Glutamatergic neuron (in vitro differentiated cells): ENCODE data around the gene VAV2. TPM values are rescaled to one million over a fixed set of nuclear protein-coding genes. Genes with fewer than 3 reads are reported as not detected.

Source experiments
- DNase-seq: peaks from one replicate; pipeline ENCODE4 v3.0.0; 2022
- H3K27ac Mint-ChIP-seq: one replicate; pipeline ENCODE4 v1.8.0; 2020; ENCODE audit warnings: mild to moderate bottlenecking, mixed read lengths, inconsistent platforms; ENCODE audit not compliant: unreplicated experiment
- H3K27me3 Mint-ChIP-seq: one replicate; pipeline ENCODE4 v1.8.0; 2020; ENCODE audit warnings: mild to moderate bottlenecking, moderate library complexity, mixed read lengths, inconsistent platforms; ENCODE audit not compliant: unreplicated experiment
- H3K36me3 Mint-ChIP-seq: one replicate; pipeline ENCODE4 v1.8.0; 2020; ENCODE audit warnings: mild to moderate bottlenecking, mixed read lengths, inconsistent platforms; ENCODE audit not compliant: unreplicated experiment
- H3K4me1 Mint-ChIP-seq: one replicate; pipeline ENCODE4 v1.8.0; 2020; ENCODE audit warnings: mild to moderate bottlenecking, low read depth, mixed read lengths, inconsistent platforms; ENCODE audit not compliant: unreplicated experiment
- H3K4me3 Mint-ChIP-seq: one replicate; pipeline ENCODE4 v1.8.0; 2020; ENCODE audit warnings: mild to moderate bottlenecking, mixed read lengths, inconsistent platforms; ENCODE audit not compliant: unreplicated experiment
- H3K9me3 Mint-ChIP-seq: one replicate; pipeline ENCODE4 v1.8.0; 2020; ENCODE audit warnings: mild to moderate bottlenecking, moderate library complexity, mixed read lengths, inconsistent platforms; ENCODE audit not compliant: unreplicated experiment
- total RNA-seq: library from RNA; stranded (reverse); fragmentation: NEBNext Ultra II Directional; extraction: Animal tissue kit (Norgen Biotek cat#: 25700); gene quantifications from one replicate; pipeline ENCODE4 v1.2.1, GENCODE V29; 2021; ENCODE audit not compliant: unreplicated experiment
- TF ChIP-seq, protein P1 (sequence below): fragments of 200-600 bp; sonication (generic); IDR thresholded peaks from one replicate; pipeline ENCODE4 v1.5.0; 2021; ENCODE audit not compliant: partially characterized antibody, unreplicated experiment

VAV2 gene
- total RNA-seq, 1 donor from 2014 or later: 270 TPM

DNA sequence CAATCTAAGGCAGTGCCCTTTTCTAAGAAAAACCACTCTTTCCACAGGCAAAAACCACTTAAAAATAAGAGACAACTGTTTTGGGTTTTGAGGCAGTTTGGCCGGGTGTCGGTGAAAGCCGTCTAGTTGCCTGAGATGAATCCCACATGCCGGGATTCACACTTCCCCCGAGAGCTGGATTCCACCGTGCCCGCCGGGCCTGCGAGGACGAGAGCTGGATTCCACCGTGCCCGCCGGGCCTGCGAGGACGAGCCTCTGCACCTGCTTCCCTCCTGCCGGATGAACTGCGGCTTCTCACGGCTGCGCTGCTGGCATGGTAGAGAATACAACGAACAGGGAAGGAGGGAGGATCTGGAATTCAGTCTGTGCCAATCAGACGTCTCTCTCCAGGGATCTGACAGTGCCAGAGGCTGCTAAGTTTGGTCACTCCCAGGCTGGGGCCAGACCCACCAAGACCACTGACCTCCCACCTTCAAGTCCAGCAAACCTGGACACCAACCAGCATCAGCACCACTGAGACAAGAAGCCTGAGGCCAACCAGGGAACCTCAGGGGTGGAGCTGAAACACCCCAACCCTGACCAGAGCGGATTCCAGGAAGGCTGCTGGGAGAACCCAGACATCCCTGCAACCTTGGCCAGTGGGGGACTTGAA is 23.0 kb downstream of the VAV2 start:
- peak overlapping the region; percentile 64 for H3K27ac Mint-ChIP-seq
- TF ChIP-seq, protein P1, sequence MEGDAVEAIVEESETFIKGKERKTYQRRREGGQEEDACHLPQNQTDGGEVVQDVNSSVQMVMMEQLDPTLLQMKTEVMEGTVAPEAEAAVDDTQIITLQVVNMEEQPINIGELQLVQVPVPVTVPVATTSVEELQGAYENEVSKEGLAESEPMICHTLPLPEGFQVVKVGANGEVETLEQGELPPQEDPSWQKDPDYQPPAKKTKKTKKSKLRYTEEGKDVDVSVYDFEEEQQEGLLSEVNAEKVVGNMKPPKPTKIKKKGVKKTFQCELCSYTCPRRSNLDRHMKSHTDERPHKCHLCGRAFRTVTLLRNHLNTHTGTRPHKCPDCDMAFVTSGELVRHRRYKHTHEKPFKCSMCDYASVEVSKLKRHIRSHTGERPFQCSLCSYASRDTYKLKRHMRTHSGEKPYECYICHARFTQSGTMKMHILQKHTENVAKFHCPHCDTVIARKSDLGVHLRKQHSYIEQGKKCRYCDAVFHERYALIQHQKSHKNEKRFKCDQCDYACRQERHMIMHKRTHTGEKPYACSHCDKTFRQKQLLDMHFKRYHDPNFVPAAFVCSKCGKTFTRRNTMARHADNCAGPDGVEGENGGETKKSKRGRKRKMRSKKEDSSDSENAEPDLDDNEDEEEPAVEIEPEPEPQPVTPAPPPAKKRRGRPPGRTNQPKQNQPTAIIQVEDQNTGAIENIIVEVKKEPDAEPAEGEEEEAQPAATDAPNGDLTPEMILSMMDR: no peak

DNA sequence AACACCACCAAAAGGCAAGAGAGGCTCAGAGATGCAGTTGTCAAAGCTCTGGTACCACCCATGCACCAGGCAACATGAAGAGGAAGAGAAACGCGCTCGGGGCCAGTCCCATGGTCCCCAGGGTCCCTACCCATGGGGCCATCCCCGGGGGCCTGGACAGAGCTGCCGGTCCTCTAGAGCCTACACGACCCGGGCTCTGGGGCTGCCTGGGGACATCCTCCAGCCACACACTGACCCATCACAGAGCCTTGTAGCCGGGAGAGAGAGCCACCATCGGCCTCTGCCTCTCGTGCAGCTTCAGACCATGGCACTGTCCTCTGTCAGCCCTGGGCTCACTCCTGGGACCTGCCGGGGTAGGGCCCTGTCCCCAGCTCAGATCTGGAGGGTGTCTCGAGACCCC is 23.7 kb downstream of the VAV2 start:
- Mint-ChIP-seq H3K27me3 (peaks cover 11% of the 10 kb centered on the region), H3K36me3 (peaks cover 11% of the 10 kb centered on the region), H3K9me3 (peaks cover 27% of the 10 kb centered on the region), H3K27ac (peak overlapping the region; percentile 22), H3K4me3 (no peak overlapping the region), H3K4me1 (peaks cover 35% of the 10 kb centered on the region)
- TF ChIP-seq, protein P1: no peak
- DNase-seq: peak; percentile 28

More for the DNA sequence above, 23.0 kb downstream of the VAV2 start:
- peak overlapping the region; percentile 67 for H3K4me3 Mint-ChIP-seq
- DNase-seq: peak; percentile 19
- peaks cover 28% of the 10 kb centered on the region for H3K9me3 Mint-ChIP-seq
- H3K27me3 Mint-ChIP-seq: peaks cover 14% of the 10 kb centered on the region
- H3K4me1 Mint-ChIP-seq: peaks cover 39% of the 10 kb centered on the region
- peaks cover 11% of the 10 kb centered on the region for H3K36me3 Mint-ChIP-seq

DNA sequence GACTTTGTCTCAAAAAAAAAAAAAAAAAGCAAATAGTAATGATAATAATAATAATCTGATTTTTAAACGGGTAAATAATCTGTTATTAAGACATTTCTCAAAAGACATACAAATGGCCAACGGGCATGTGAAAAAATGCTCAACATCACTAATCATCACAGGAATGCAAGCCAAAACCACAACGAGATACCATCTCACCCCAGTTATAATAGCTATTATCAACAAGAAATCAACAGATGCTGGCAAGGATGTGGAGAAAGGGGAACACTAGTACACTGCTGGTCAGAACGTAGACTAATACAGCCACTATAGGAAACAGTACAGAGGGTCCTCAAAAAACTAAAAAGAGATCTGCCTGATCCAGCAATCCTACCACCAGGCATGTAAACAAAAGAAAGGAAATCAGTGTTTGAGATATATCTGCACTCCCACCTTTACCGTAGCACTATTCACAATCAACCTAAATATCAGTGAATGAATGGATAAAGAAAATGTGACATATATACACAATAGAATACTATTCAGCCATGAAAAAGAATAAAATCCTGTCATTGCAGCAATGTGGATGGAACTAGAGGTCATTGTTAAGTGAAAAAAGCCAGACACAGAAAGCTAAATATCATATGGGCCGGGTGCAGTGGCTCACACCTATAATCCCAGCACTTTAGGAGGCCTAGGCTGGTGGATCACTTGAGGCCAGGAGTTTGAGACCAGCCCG is 24.9 kb downstream of the VAV2 start:
- DNase-seq: no peak
- H3K4me1 Mint-ChIP-seq: peaks cover 34% of the 10 kb centered on the region
- TF ChIP-seq, protein P1: no peak
- no peak overlapping the region for H3K27ac Mint-ChIP-seq
- H3K27me3 Mint-ChIP-seq: peaks cover 9% of the 10 kb centered on the region
- no peak overlapping the region for H3K4me3 Mint-ChIP-seq
- peaks cover 11% of the 10 kb centered on the region for H3K36me3 Mint-ChIP-seq
- peaks cover 28% of the 10 kb centered on the region for H3K9me3 Mint-ChIP-seq

DNA sequence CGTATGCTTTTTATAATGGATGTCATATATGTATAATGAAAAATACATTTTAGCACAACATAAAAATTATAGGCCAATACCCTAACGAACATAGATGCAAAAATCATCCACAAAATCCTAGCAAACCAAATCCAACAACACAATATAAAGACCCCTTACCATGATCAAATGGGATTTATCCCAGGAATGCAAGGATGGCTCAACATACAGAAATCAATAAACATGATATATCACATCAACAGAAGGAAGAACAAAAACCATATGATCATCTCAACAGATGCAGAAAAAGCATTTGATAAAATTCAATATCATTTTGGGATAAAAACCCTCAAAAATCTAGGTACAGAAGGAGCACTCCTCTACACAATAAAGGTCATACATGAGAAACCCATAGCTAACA is 27.7 kb downstream of the VAV2 start:
- TF ChIP-seq, protein P1: no peak
- H3K9me3 Mint-ChIP-seq: peaks cover 30% of the 10 kb centered on the region
- H3K4me3 Mint-ChIP-seq: no peak overlapping the region

DNA sequence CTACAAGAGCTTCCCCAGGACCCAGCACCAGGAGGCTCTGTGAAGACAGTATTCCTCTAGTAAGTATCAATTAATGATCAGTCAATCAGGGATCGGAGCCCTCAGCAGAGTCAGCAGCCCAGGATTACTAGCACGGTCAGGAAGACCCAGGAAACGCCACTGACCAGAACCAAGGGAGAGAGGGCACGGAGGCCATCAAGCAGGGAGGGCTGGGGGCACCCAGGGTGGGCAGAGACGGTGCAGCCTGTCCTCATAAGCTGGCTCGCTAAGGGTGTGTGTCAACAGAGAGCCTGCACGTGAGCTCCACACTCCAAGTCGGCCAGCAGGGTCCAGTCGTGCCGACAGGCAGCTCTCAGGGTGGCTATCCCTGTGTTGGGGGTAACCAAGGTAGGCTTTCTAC is 29.0 kb downstream of the VAV2 start:
- Mint-ChIP-seq H3K4me1 (peaks cover 40% of the 10 kb centered on the region), H3K27me3 (peaks cover 12% of the 10 kb centered on the region), H3K36me3 (peaks cover 11% of the 10 kb centered on the region), H3K9me3 (peaks cover 26% of the 10 kb centered on the region), H3K27ac (no peak overlapping the region), H3K4me3 (no peak overlapping the region)
- no peak for DNase-seq
- TF ChIP-seq, protein P1: no peak

More for the DNA sequence above, 27.7 kb downstream of the VAV2 start:
- peaks cover 11% of the 10 kb centered on the region for H3K36me3 Mint-ChIP-seq
- no peak for DNase-seq
- H3K27me3 Mint-ChIP-seq: peaks cover 9% of the 10 kb centered on the region
- peaks cover 39% of the 10 kb centered on the region for H3K4me1 Mint-ChIP-seq
- H3K27ac Mint-ChIP-seq: peak overlapping the region; percentile 52
